HG02852 (cell line): ENCODE results near the gene WDR70.
"Not testable (repeated sequence)": the region's sequence is repeated elsewhere in the genome, so short reads cannot be mapped to it uniquely, and the experiment has no call there.

Experiments used
- ATAC-seq: cut with Tn5 transposase; IDR thresholded peaks from one replicate; pipeline ENCODE4 v1.9.1; 2021; ENCODE audit warnings: mild to moderate bottlenecking, moderate library complexity; ENCODE audit not compliant: unreplicated experiment

The WDR70 gene

DNA sequence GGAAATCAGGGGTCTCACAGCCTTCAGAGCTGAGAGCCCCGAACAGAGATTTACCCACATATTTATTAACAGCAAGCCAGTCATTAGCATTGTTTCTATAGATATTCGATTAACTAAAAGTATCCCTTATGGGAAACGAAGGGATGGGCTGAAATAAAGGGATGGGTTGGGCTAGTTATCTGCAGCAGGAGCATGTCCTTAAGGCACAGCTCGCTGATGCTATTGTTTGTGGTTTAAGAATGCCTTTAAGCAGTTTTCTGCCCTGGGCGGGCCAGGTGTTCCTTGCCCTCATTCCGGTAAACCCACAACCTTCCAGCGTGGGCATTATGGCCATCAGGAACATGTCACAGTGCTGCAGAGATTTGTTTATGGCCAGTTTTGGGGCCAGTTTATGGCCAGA lies 74.1 kb downstream of the WDR70 start:
- not testable (repeated sequence) for ATAC-seq

DNA sequence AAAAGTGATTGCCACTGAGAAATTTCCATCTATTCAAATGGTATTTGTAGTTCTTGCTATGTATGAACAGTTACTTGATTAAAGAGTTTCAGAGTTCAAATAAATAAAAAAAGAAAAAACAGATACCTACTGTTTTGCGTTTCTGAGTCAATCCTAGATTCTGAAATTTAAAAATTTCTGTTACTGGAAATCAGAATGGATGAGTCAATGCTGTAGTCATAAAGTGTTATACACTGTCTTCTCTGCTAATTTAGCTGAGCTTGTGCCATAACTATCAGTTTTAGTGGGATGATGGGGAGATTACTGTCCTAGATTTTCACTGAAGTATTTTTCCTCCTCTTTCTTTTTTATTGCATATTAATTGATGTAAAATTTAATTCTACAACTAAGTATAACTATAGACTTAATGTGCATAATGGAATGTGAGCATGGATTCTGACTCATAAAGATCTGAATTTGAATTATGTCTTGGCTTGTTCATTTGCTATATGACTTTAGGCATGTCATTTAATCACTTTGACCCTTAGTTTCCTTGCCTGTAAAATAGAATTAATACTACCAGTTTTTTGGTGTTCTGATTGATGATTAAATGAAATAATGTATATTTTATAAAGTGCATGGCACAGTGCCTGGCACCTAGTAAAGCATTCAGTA lies 75.4 kb downstream of the WDR70 start:
- not testable (repeated sequence) for ATAC-seq

DNA sequence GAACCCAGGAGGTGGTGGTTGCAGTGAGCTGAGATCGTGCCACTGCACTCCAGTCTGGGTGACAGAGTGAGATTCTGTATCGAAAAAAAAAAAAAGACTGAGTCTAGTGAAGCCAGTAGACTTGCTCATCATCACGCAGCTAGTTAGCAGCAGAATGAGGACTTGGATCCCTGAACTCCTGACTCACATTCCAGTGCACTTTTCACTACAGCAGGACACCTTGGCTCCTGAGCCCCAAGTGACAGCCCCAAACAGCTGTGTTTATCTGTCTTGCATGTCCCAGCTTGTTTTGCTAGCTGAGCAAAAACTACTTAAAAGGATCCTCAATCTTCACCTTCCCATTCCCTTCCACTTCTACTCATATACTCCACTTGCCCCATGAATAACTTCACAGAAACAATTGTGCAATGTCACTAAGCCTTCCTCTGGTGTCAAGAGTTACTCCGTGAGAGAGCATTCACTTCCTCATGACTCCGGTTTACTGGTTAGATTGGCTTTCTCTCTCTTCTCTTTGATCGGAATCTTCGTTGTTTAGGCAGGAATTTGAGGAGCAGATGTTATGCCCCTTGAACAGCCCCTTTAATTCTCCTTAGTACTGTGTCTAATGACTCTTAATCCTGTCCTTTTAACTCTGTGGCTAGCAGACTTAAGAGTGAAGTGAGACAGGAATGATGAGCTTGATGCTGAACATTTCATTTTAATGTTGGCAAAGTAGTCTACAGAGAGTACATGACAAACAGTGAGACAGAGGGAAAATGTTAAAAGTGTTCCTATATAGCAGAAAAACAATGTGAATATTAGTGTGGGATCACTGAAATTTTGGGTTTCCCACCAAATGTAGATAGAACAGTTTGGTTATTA lies 84.3 kb downstream of the WDR70 start:
- not testable (repeated sequence) for ATAC-seq

DNA sequence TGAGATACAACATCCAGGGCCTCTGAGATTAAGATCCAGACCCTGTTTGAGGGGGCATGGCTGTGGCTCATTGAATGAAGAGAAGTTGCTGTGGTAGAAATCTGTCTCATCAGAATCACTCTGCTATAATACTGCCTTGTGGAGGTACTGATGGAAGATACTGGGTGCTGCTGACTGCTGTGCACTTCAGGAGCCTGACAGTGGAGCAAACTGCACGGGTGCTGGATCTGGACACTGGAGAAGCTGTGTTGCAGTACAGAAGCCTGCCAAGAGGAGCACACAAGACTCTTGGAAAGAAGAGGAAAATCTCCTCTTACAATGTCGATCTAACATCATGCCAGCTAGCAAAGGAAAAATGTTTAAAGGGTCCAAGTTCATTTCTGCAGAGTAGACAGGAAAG lies 85.5 kb downstream of the WDR70 start:
- ATAC-seq = not testable (repeated sequence)

DNA sequence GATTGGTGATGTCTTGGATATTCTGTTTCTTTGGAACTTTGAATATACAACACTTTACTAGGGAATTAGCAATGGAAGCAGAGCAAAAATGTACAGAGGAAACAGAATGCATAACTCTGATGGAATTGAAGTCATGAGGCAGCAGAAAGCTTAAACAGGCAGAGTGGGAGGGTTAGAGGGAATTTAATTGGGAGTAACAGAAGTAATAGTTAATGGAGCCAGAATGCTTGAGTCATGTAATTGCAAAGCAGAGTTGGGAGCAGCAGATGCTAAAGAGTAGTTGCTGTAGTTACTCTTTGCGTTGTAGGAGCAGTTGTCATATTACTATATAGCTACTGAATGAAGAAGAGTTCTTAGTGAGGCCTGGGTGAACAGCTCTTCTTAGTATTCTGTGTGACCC lies 90.3 kb downstream of the WDR70 start:
- not testable (repeated sequence) for ATAC-seq

DNA sequence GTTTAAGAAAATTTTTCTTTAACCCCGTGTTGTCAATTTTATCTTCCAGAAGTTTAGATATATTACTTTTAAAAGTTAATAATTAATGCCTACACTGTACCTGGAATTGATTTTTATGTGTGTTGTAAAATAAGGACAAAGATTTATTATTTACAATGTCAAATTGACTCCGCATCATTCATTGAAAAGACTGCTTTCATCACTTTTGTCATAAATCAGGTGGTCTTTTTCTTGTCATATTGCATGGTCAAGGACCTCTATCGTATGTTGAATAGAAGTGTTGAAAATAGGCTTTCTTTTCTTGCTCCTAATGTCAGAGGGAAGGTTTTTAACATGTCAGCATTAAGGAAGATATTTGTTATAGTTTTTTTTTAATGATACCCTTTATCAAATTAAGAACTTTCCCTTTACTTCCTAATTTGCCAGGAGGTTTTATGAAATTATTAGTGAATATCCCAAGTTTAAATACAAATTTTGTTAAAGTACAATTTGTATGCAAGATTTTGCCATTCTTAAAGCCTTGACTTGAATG lies 92.6 kb downstream of the WDR70 start:
- no peak for ATAC-seq

DNA sequence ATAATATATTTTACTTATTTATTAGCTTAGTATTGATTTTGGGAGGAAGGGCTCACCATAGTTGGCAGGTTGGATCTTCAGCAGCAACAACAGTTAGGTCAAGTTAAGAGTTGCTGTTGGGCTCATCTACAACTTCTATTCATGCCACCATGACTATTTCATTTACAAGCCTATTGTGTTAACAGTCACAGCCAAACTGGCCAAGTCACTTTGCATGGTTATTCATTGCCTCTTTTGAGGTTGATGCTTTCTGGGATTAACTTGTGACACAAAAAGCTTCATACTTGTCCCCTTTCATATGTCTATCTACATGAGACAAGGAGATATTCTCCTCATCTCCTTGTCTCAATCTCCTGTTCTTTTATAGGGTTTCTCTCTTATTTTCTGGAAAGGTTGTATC lies 98.3 kb downstream of the WDR70 start:
- no peak for ATAC-seq

DNA sequence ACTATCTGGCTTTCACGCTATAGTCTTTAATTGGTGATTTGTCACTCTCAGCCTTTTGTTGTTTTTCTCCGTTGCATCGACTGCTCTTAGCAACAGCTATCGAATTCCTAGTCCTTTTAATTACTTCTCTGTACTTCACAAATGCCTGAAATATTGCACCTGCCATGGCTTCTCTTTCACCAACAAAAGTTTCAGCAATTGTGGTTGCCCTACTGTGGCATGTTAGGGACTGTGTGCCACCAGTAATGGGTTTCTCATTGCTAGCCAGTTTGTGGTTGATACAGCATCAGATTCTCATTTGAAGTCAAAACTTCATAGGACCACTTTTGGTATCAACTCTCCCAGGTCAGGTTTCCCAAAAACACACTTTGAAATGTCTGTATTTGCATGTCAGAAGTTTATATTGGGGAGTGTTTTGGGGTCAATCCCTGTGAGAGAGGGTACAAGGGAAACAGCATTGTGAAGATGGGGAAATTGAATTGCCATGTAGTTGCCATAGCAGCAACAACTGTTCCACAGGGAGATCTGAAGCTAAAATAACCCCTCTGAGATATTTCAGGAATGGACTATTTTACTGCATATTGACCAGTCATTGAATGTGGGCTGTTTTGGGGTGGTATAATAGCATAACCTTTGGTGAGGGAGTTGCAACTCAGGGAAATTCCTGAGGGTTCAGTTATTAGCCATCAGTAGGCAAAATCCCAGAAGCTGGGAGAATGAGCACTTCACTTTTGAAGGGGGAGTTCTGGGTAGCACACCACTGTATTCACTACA lies 99.2 kb downstream of the WDR70 start:
- no peak for ATAC-seq

DNA sequence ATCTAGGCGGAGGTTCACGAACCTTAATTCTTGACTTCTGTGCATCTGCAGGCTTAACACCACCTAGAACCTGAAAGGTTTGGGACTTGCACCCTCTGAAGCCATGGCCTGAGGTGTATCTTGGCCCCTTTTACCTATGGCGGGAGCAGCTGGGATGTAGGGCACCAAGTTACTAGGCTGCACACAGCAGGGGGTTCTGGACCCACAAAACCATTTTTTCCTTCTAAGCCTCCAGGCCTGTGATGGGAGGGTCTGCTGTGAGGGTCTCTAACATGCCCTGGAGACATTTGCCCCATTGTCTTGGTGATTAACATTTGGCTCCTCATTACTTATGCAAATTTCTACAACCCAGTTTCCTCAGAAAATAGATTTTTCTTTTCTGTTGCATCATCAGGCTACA lies 102.3 kb downstream of the WDR70 start:
- not testable (repeated sequence) for ATAC-seq

DNA sequence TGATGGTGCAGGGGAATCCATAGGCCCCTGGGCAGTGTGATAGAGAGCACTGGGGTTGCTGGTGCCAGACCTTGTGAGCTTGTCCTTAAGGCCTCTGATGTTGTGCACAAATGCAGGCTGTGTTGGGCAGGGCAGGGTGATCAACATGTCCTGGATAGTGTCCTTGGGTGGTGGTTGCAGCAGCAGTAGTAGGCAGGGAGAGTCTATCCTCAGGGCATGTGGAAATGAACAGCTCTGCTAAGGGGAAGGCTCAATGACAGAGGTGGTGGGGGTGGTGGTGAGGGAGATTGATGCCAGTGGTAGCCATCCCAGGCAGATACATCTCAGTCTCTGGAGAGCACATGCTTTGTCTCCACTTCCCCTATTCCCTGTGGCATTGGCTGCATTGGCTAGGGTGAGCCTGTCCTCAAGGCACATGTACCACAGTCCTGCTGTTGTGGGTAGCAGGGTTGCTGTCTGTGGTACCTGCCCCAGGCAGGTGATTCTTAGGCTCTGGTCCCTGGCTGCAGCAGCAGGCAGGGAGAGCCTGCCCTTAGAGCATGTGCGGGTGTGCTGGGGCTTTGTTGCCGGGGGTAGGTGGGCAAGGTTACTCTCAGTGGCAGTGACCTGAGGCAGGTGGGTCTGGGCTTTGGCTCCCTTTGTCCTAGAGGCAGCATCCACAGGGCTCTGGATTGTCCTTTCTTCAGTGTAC lies 111.1 kb downstream of the WDR70 start:
- ATAC-seq = no peak

DNA sequence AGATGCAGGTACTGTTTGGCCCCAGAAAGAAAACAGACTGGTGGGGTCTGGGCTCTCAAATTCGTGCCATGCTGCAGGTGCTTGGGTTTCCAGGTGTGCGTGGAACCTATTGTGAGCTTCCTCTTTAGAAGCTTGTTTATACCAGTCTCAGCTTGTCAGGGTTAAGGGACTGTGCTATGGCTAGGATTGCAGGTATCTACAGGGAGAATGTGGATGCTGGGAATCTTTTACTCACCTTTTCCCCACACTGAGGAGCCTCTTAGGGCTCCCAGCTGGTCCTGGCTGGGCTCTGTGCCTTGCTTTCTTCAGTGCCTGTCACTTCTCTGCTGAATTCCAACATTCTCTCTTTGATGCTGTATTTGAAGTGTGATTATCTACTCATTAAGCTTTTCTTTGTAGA lies 111.8 kb downstream of the WDR70 start:
- ATAC-seq = no peak

DNA sequence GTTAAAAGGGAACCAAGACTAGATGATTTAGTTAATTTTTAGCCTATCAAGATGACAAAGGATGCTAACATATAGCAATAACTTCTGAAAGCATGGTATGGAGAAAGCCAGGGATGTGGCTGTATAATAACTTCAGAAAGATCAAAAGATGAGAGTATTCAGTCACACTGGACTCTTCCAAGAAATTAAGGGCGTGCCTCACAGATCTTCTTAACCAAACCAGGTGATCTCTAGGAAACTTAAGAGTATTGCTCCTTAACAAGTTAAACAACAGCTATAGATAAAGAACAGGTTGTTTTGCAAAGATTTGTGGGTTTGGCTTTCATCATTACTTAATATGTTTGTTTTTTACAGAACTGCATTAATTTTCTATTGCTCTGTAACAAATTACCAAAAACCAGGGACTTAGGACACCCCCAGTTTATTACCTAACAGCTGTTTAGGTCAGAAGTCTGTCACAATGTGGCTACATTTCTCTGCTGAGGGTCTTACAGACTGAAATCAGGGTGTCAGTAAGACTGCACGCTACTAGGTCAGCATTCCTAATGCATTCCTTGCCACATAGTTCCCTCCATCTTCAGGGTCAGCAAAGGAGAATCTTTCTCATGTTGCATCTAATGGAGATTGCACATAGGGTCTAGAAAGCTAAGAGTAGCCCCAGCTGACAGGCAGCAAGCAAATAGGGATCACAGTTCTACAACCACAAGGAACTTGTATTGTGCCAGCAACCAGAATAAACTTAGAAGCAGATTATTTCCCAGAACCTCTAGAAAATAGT lies 113.8 kb downstream of the WDR70 start:
- no peak for ATAC-seq

DNA sequence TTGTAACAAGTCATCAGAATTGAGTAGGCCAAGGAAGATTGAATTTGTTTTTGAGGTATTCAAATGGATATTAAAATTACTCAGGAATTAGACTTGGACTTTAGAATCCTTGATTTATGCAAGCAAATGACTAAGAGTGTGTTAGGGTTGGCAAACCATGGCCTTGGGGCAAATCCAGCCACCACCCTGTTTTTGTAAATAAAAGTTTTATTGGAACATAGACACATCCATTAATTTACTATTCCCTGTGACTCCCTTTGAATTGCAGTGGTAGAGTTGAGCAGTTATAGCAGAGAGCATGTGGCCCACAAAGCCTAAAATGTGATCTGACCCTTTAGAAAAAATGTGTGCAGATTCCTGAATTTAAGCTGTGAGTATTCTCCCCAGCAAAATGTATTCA lies 115.6 kb downstream of the WDR70 start:
- no peak for ATAC-seq

DNA sequence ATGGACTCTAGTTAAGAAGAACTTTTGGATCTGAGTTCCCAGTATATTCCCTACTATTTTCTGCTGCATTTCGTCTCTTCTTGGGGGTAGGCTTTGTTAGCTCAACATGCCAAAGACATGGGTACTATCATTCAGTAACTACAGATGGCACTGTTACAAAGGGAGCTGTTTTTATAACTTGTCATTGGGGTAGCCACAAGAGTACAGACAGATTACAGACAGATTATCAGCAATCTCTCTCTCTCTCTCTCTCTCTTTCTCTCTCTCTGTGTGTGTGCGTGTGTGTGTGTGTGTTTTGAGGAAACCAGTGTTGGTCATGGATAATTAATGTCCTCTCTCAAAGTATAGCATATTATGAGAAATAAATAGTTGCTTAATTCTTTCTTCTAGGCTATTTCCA lies 116.1 kb downstream of the WDR70 start:
- ATAC-seq = no peak

DNA sequence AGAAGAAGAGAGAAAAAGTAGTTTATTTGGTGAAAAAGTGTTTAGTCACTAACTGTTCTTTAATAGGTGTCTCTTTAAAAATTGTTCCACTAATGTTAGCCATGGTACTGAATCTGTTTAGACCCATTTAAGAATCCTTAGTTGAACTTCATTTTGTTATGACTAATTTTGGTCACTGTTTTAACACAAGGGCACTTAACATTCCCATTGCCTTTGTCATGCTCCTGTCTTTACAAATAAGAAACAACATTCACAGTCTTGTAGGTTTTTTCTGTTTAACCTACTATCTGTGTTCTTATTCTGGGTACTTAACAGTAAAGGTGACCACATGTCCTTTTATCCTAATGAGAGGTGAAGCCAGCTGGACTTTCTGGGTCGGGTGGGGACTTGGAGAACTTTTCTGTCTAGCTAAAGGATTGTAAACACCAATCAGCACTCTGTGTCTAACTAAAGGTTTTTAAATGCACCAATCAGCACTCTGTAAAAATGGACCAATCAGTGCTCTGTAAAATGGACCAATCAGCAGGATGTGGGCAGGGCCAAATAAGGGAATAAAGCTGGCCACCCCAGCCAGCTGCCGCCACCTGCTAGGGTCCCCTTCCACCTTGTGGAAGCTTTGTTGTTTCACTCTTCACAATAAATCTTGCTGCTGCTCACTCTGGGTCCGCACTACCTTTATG lies 116.7 kb downstream of the WDR70 start:
- ATAC-seq = no peak

DNA sequence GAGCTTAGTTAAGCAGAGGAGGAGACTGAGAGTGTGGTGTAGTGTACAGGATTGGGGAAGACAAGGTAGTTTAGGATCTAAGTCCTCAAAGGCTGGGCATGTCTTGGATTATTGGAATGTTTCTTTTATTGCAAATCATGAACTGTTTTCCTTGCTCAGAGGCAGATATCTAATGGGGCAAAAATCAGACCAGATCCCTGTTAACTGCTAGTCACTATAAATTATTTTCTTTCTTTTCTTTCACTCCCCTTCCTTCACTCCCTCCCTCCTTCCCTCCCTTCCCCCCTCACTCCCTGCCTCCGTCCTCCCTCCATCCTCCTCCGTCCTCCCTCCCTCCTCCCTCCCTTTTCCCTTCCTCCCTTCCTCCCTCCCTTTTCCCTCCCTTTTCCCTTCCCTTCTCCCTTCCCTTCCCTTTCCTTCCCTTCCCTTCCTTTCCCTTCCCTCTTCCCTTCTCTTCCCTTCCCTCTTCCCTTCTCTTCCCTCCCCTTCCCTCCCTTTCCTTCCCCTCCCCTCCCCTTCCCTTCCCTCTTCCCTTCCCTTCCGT lies 117.9 kb downstream of the WDR70 start:
- ATAC-seq = no peak

DNA sequence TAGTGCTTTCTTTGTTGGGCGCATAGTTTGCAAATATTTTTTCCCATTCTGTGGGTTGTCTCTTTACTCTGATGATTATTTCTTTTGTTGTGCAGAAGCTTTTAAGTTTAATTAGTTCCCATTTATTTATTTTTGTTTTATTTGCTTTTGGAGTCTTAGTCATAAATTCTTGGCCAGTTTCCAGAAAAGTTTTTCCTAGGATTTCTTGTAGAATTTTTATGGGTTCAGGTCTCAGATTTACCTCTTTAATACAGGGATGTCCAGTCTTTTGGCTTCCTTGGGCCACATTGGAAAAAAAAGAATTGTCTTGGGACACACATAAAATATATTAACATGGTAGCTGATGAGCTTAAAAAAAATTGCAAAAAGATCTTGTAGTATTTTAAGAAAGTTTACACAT lies 122.0 kb downstream of the WDR70 start:
- no peak for ATAC-seq

DNA sequence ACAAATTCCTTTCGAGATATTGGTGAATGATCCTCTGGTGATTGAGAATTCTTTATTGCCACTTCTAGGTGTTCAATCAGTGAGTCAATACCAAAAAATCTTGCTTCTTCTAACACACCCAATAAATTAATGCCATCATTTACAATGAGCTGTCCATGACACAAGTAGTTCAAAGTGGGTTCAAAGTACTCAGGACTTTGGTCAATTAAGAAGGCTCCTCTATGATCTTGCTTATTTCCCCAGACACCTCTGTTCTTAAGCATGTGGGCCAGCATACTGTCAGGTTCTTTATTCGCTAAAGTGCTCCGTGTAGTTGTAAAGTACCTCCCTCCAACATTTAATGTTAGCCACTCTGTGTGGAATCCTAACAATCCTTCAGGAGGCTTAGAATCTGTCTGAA lies 127.1 kb downstream of the WDR70 start:
- ATAC-seq = no peak

DNA sequence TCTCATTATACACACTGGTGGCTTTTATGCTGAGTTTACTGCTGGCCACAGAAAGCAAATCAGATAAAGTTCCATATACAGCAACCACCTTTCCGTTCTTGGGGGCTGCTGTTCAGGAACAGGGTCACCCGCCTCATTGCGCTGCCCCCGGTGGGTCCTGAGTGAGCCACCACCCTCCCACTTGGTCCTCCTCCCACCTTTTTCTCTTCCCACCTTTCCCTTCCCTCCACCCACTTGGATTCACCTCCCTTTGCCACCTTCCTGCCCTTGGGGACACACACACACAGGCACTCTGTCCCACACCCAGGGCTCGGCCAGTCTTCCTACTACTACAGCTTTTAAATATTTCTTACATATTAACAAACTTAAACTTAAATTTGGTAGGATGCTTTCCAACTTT lies 127.6 kb downstream of the WDR70 start:
- no peak for ATAC-seq
